Smooth muscle cell (in vitro differentiated cells): Measurements from ENCODE around the gene PTPRM. TPM values are rescaled to one million over a fixed set of nuclear protein-coding genes. Genes with fewer than 3 reads are reported as not detected.

Source experiments
- DNase-seq: peaks from one replicate; lab custom pipeline; 2025; ENCODE audit not compliant: unreplicated experiment; lab: John Stamatoyannopoulos, UW
- H2AFZ ChIP-seq: fragments of 200-600 bp; sonication (generic); 2 replicates; pipeline ENCODE4 v1.6.0; 2016; ENCODE audit warnings: antibody characterized with exemption, low read depth, mild to moderate bottlenecking
- H3F3A ChIP-seq: fragments of 200-600 bp; sonication (generic); 2 replicates; pipeline ENCODE4 v1.6.0; 2017; ENCODE audit warnings: antibody characterized with exemption, low read depth
- H3K27ac ChIP-seq: fragments of 200-600 bp; sonication (generic); 2 replicates; pipeline ENCODE4 v1.5.1; 2016; ENCODE audit warnings: low read depth, mild to moderate bottlenecking
- H3K27me3 ChIP-seq: fragments of 200-600 bp; sonication (generic); 2 replicates; pipeline ENCODE4 v1.6.1; 2016; ENCODE audit warnings: low read depth, mild to moderate bottlenecking
- H3K36me3 ChIP-seq: fragments of 200-600 bp; sonication (generic); 2 replicates; pipeline ENCODE4 v1.5.1; 2016; ENCODE audit warnings: low read depth
- H3K4me1 ChIP-seq: fragments of 200-600 bp; sonication (generic); 2 replicates; pipeline ENCODE4 v1.5.1; 2016; ENCODE audit warnings: low read depth
- H3K4me2 ChIP-seq: fragments of 200-600 bp; sonication (generic); 2 replicates; pipeline ENCODE4 v1.6.0; 2016; ENCODE audit warnings: mild to moderate bottlenecking
- H3K4me3 ChIP-seq: fragments of 200-600 bp; sonication (generic); 2 replicates; pipeline ENCODE4 v1.5.1; 2016; ENCODE audit warnings: mild to moderate bottlenecking
- H3K79me2 ChIP-seq: fragments of 200-600 bp; sonication (generic); 2 replicates; pipeline ENCODE4 v1.6.0; 2016; ENCODE audit warnings: low read depth, mild to moderate bottlenecking
- H3K9ac ChIP-seq: fragments of 200-600 bp; sonication (generic); 2 replicates; pipeline ENCODE4 v1.6.0; 2016; ENCODE audit warnings: low read depth
- H3K9me3 ChIP-seq: fragments of 200-600 bp; sonication (generic); replicated peaks from 2 replicates; pipeline ENCODE4 v1.5.1; 2016; ENCODE audit warnings: low read depth
- H4K20me1 ChIP-seq: fragments of 200-600 bp; sonication (generic); 2 replicates; pipeline ENCODE4 v1.6.0; 2016; ENCODE audit warnings: low read depth
- WGBS: methylation state at CpG from one replicate; pipeline ENCODE4 v1.1.7; 2016; ENCODE audit warnings: low lambda C conversion rate; 5-methylcytosine and 5-hydroxymethylcytosine counted together
- polyA plus RNA-seq: library from polyadenylated mRNA; unstranded; fragments of >200 nt; fragmentation: Nextera tagmentation; extraction: Ambion mirVana; gene quantifications from 2 replicates; pipeline ENCODE4 v1.2.1, GENCODE V29; 2016
- total RNA-seq: library from RNA; depleted of rRNA; stranded (reverse); fragments of >200 nt; gene quantifications from 2 replicates; pipeline ENCODE4 v1.2.3, GENCODE V29; 2014
- TF ChIP-seq, protein P1 (sequence below): fragments of 200-600 bp; sonication (generic); IDR thresholded peaks from 2 replicates; pipeline ENCODE4 v1.5.1; 2017; ENCODE audit warnings: borderline replicate concordance, mild to moderate bottlenecking, antibody characterized with exemption; ENCODE audit not compliant: insufficient read depth, poor library complexity, severe bottlenecking

The PTPRM gene
- total RNA-seq (87.9 and 115 TPM in 2 replicates), polyA plus RNA-seq (57.5 and 63.0 TPM in 2 replicates)

- Histone ChIP-seq H3K9me3 (no peaks in the 10 kb centered on the region), H3K27ac (peak within 1 kb of the TSS; percentile 78), H3K36me3 (no peaks in the 10 kb centered on the region), H3K9ac (peak within 1 kb of the TSS; percentile 81), H3K4me1 (peaks cover 19% of the 10 kb centered on the region), H3F3A (peaks cover 6% of the 10 kb centered on the region), H3K27me3 (no peaks in the 10 kb centered on the region), H3K4me3 (peak within 1 kb of the TSS; percentile 96), H3K4me2 (peak within 1 kb of the TSS; percentile 96), H4K20me1 (peaks cover 27% of the 10 kb centered on the region), H3K79me2 (peaks cover 41% of the 10 kb centered on the region), H2AFZ (peak within 1 kb of the TSS; percentile 93)
- TF ChIP-seq, protein P1, sequence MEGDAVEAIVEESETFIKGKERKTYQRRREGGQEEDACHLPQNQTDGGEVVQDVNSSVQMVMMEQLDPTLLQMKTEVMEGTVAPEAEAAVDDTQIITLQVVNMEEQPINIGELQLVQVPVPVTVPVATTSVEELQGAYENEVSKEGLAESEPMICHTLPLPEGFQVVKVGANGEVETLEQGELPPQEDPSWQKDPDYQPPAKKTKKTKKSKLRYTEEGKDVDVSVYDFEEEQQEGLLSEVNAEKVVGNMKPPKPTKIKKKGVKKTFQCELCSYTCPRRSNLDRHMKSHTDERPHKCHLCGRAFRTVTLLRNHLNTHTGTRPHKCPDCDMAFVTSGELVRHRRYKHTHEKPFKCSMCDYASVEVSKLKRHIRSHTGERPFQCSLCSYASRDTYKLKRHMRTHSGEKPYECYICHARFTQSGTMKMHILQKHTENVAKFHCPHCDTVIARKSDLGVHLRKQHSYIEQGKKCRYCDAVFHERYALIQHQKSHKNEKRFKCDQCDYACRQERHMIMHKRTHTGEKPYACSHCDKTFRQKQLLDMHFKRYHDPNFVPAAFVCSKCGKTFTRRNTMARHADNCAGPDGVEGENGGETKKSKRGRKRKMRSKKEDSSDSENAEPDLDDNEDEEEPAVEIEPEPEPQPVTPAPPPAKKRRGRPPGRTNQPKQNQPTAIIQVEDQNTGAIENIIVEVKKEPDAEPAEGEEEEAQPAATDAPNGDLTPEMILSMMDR = no peak
- WGBS = 1% methylated on average over 109 of the region's 139 CpGs
- DNase-seq = peak; percentile 83
Measured at GRCh38 chr18:7566567-7567473, at the start of gene PTPRM. PTPRM (plus strand) TSS chr18:7567316; CDS start chr18:7567819, 503 bp downstream.

DNA sequence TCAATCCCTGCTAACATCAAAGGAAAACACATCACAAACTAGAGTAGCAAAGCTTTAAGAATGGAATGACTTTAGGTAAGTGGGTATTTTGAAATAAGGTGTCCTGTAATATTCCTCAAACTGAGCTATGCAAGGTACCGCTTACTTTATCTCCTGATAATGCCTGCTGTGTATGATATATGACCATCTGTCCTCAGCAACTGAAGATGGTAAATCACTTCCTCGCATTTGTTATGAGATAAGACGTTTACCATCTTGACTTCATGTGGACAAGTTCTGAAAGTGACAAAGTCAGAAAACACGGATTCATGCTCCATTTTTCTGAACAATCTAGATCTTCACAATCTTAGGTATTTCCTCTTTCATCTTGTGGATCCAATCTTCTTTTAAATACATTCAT is 49.3 kb upstream of the PTPRM start:
- TF ChIP-seq, protein P1 = no peak
- 92% methylated on average over 4 of the region's 4 CpGs for WGBS
- H3K4me2 ChIP-seq = no peak overlapping the region
- DNase-seq = no peak
- no peaks in the 10 kb centered on the region for H3K27me3 ChIP-seq
- no peaks in the 10 kb centered on the region for H3K9me3 ChIP-seq
- H2AFZ ChIP-seq = no peak overlapping the region
- H3K79me2 ChIP-seq = no peaks in the 10 kb centered on the region
- H3K27ac ChIP-seq = no peak overlapping the region
- H3K36me3 ChIP-seq = no peaks in the 10 kb centered on the region
- no peak overlapping the region for H3K4me3 ChIP-seq
- H3F3A ChIP-seq = peaks cover 7% of the 10 kb centered on the region
- no peak overlapping the region for H3K9ac ChIP-seq
- H3K4me1 ChIP-seq = peaks cover 21% of the 10 kb centered on the region
- no peaks in the 10 kb centered on the region for H4K20me1 ChIP-seq

GRCh38 chr18:7520200-7520785 is 46.8 kb upstream of the PTPRM start:
- WGBS = 96% methylated on average over 6 of the region's 6 CpGs
- Histone ChIP-seq H3F3A (peaks cover 7% of the 10 kb centered on the region), H3K9ac (no peak overlapping the region), H3K4me1 (peaks cover 15% of the 10 kb centered on the region), H3K9me3 (no peaks in the 10 kb centered on the region), H3K27ac (no peak overlapping the region), H3K79me2 (no peaks in the 10 kb centered on the region), H3K27me3 (no peaks in the 10 kb centered on the region), H3K4me3 (no peak overlapping the region), H2AFZ (peak overlapping the region; percentile 12), H4K20me1 (no peaks in the 10 kb centered on the region), H3K36me3 (no peaks in the 10 kb centered on the region), H3K4me2 (no peak overlapping the region)
- no peak for DNase-seq
- TF ChIP-seq, protein P1 = no peak
